Psoas muscle (tissue), 8 donors: Measurements from ENCODE around the gene ERFL. TPM values are rescaled to one million over a fixed set of nuclear protein-coding genes. Genes with fewer than 3 reads are reported as not detected.

Source experiments
- ATAC-seq, 4 donors: fragments of 200-7000 bp; cut with Tn5 transposase; one replicate each; pipeline ENCODE4 v1.9.1; 2020; ENCODE audit warnings: moderate library complexity in 3 of 4, mild to moderate bottlenecking in 2 of 4
- DNase-seq, 2 donors: peaks; one replicate each; pipeline ENCODE4 v3.0.0-alpha.2; 2020
- H3K27ac ChIP-seq: fragments of 200-600 bp; one replicate; pipeline ENCODE4 v1.8.0; 2022
- H3K27me3 ChIP-seq, 3 donors: fragments of 200-600 bp in 1 of 3; one replicate each; pipeline versions ENCODE4 v1.6.1 to v1.8.0; 2013 to 2022; ENCODE audit warnings: low read length in 2 of 3, mild to moderate bottlenecking in 2 of 3, moderate library complexity in 1 of 3; ENCODE audit not compliant: insufficient read depth in 3 of 3
- H3K36me3 ChIP-seq, 2 donors: fragments of 200-600 bp in 1 of 2; one replicate each; pipeline versions ENCODE4 v1.6.1 to v1.8.0; 2013 to 2022; ENCODE audit warnings: low read depth in 1 of 2, mild to moderate bottlenecking in 1 of 2, moderate library complexity in 1 of 2; ENCODE audit not compliant: insufficient read depth in 1 of 2
- H3K4me1 ChIP-seq: fragments of 200-600 bp; one replicate; pipeline ENCODE4 v1.8.0; 2022
- H3K4me3 ChIP-seq: fragments of 200-600 bp; one replicate; pipeline ENCODE4 v1.8.0; 2022; ENCODE audit warnings: mild to moderate bottlenecking
- H3K9me3 ChIP-seq: fragments of 200-600 bp; one replicate; pipeline ENCODE4 v1.8.0; 2022
- WGBS, 3 donors: extraction: QIAGEN DNeasy Blood & Tissue Kit; methylation state at CpG; one replicate each; pipeline versions ENCODE4 v1.1.6 to v1.1.7; 2013; 5-methylcytosine and 5-hydroxymethylcytosine counted together
- intact Hi-C, 2 donors: fragments of 100-400 bp; cut with DNase I; formaldehyde crosslinking; loops; one replicate each; pipeline versions ENCODE4 v1.11.0 to v1.14.2; 2022
- polyA plus RNA-seq, 3 donors: library from polyadenylated mRNA; stranded (reverse); fragments of 200-250 nt; gene quantifications; one replicate each; pipeline ENCODE4 v1.2.3, GENCODE V29; 2013
- total RNA-seq, 4 donors: library from RNA; stranded (reverse); fragmentation: NEBNext Ultra II Directional in 2 of 4; extraction: Animal tissue kit (Norgen Biotek cat#: 25700) in 2 of 4; gene quantifications; one replicate each; pipeline versions ENCODE4 v1.2.1 to v1.2.4, GENCODE V29; 2021 to 2023
- TF ChIP-seq, protein P1 (sequence below): fragments of 200-600 bp; IDR thresholded peaks from one replicate; pipeline ENCODE4 v1.8.0; 2022; ENCODE audit warnings: antibody characterized with exemption
- donor health status: healthy with polysubstance abuse.
- donor health status: DM: no; HTN: no; CAD: no; lungs with moderate emphysema.
- donor health status: Bipolar disorder and iron deficiency.
- donor health status: healthy.
- donor health status: DM: yes; HTN: yes; CAD: no.
- donor health status: DM: no; HTN: no; CAD: no.
- donor health status: DM: no; HTN: no; CAD: no.
- donor health status: DM: yes; HTN: yes; CAD: no.

Gene ERFL
- total and polyA plus RNA-seq, 7 donors = 0.03 TPM; not detected in 6

DNA sequence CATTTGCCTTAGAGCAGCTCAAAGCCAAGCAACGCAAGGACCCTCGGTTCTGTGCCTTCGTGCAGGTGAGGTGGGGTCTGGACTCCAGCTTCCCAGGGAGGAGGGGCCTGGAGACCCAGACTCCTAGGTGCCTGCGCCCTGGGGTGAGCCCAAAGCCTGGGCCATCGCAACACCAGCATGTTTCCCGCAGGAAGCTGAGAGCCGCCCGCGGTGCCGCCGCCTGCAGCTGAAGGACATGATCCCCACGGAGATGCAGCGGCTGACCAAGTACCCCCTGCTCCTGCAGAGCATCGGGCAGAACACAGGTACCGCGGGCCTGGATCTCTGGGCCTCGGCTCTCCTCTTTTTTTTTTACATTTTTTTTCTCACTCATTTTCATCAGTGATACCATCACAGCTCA lies 25.7 kb downstream of the ERFL start:
- intact Hi-C loops = no loop called here
- H3K27ac ChIP-seq = no peak overlapping the region
- WGBS, 3 donors = 93 to 96% (median 95%) methylated on average over 17 of the region's 17 CpGs
- no peaks in the 10 kb centered on the region for H3K27me3 ChIP-seq
- H3K4me1 ChIP-seq = no peaks in the 10 kb centered on the region
- DNase-seq (no peak), ATAC-seq (no peak)
- no peaks in the 10 kb centered on the region for H3K9me3 ChIP-seq
- no peak overlapping the region for H3K4me3 ChIP-seq
- peaks cover 7 to 96% of the 10 kb centered on the region in 2 donors for H3K36me3 ChIP-seq
- TF ChIP-seq, protein P1, sequence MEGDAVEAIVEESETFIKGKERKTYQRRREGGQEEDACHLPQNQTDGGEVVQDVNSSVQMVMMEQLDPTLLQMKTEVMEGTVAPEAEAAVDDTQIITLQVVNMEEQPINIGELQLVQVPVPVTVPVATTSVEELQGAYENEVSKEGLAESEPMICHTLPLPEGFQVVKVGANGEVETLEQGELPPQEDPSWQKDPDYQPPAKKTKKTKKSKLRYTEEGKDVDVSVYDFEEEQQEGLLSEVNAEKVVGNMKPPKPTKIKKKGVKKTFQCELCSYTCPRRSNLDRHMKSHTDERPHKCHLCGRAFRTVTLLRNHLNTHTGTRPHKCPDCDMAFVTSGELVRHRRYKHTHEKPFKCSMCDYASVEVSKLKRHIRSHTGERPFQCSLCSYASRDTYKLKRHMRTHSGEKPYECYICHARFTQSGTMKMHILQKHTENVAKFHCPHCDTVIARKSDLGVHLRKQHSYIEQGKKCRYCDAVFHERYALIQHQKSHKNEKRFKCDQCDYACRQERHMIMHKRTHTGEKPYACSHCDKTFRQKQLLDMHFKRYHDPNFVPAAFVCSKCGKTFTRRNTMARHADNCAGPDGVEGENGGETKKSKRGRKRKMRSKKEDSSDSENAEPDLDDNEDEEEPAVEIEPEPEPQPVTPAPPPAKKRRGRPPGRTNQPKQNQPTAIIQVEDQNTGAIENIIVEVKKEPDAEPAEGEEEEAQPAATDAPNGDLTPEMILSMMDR = no peak

DNA sequence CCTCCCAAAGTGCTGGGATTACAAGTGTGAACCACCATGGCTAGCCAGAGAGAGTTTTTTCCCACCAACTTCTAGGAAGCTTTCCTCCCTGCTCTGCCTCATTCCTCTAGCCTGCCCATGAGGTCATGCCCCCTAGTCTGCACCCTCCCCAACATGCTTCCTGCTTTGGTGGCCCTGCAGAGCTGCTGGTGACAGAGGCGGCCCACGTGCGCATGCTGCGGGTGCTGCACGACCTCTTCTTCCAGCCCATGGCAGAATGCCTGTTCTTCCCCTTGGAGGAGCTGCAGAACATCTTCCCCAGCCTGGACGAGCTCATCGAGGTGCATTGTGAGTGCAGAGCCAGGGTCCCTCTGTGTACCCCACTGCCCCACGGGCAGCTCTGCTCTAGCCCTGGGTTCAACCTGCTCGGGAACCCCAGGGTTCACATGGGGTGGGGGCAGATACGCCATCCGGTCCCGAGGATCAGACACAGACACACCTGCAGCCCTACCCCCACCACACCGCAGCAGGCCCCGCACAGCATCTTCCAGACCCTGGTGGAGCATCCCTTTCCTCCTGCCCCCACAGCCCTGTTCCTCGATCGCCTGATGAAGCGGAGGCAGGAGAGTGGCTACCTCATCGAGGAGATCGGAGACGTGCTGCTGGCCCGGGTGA lies 26.4 kb downstream of the ERFL start:
- intact Hi-C loops = no loop called here
- TF ChIP-seq, protein P1 = no peak
- DNase-seq (no peak), ATAC-seq (no peak)
- Histone ChIP-seq H3K36me3 (peaks cover 7 to 90% of the 10 kb centered on the region in 2 donors), H3K27me3 (no peaks in the 10 kb centered on the region), H3K4me3 (no peak overlapping the region), H3K9me3 (no peaks in the 10 kb centered on the region), H3K27ac (no peak overlapping the region), H3K4me1 (no peaks in the 10 kb centered on the region)
- 93 to 95% (median 94%) methylated on average over 20 to 21 of the region's 21 CpGs for WGBS, 3 donors

DNA sequence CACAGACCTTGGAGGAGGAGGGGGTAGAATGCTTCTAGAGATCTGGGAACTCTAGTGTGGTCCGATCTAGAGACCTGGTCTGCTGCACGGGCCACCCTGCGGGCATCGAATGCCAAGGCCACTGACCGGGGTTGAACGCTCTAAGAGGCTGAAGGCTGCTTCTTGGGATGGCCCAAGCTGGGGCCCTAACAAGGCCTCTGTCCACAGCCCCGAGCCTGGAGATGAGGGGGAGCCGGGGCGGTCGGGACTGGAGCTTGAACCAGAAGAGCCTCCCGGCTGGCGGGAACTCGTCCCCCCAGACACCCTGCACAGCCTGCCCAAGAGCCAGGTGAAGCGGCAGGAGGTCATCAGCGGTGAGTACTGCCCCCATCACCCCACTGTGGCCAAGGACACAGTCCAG lies 30.0 kb downstream of the ERFL start:
- no peak for DNase-seq

DNA sequence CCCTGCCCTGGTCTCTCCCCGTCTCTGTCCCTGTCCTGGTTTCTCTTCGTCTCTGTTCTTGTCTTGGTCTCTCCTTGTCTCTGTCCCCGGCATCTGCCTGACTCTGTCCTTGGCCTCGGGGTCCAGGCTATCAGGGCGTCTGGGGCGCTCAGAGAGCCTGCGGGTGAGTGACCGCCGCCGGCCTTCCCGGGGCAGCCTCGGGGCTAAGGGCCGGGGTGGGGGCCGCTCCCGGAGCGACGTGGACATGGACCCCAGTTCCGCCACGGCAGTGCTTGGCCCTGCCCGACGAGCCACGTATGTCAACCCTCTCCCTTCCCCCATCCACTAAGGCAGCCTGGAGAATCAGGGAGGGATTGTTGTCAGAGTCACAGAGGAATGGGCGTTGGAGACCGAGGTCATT lies 30.4 kb downstream of the ERFL start:
- Histone ChIP-seq H3K4me3 (no peak overlapping the region), H3K4me1 (no peaks in the 10 kb centered on the region), H3K9me3 (no peaks in the 10 kb centered on the region), H3K27me3 (no peaks in the 10 kb centered on the region), H3K36me3 (peaks cover 9 to 72% of the 10 kb centered on the region in 2 donors), H3K27ac (no peak overlapping the region)
- TF ChIP-seq, protein P1 = no peak
- intact Hi-C loops = no loop called here
- ATAC-seq (no peak), DNase-seq (no peak)
- 89 to 91% (median 91%) methylated on average over 24 of the region's 24 CpGs for WGBS, 3 donors

More for the DNA sequence above, 30.0 kb downstream of the ERFL start:
- no peak for ATAC-seq
- H3K27ac ChIP-seq = no peak overlapping the region
- TF ChIP-seq, protein P1 = no peak
- no peaks in the 10 kb centered on the region for H3K4me1 ChIP-seq
- intact Hi-C loops = no loop called here
- peaks cover 9 to 75% of the 10 kb centered on the region in 2 donors for H3K36me3 ChIP-seq
- H3K27me3 ChIP-seq = no peaks in the 10 kb centered on the region
- no peaks in the 10 kb centered on the region for H3K9me3 ChIP-seq
- no peak overlapping the region for H3K4me3 ChIP-seq
- 91 to 94% (median 92%) methylated on average over 15 of the region's 15 CpGs for WGBS, 3 donors

DNA sequence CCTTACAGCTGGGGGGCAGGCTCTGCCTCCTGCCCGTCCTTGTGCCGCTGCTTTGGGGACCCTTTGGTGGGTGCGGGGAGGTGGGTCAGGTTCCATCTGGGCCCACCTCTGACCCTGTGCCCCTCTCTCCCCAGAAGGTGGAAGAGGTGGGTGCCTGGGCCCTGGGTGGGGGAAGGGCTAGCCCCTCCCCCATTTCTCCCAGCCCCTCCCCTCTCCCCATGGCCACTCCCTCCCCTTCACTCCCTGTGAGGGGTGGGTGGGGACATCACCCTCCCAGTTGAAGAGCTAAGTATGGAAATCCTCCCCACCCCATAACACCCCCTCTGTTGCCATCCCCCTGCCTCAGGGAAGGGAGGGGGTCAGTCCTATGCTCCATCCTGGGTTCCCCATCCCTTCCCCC lies 31.1 kb downstream of the ERFL start:
- intact Hi-C loops = no loop called here
- TF ChIP-seq, protein P1 = no peak
- ATAC-seq (no peak), DNase-seq (no peak)
- no peaks in the 10 kb centered on the region for H3K9me3 ChIP-seq
- 90 to 95% methylated on average over 3 of the region's 3 CpGs; no CpG with 5 or more reads in 1 of the 3 donors for WGBS, 3 donors
- no peak overlapping the region for H3K27ac ChIP-seq
- no peaks in the 10 kb centered on the region for H3K27me3 ChIP-seq
- H3K4me3 ChIP-seq = no peak overlapping the region
- H3K4me1 ChIP-seq = no peaks in the 10 kb centered on the region
- H3K36me3 ChIP-seq = peaks cover 5 to 72% of the 10 kb centered on the region in 2 donors
